Natural killer cell (primary cell): ENCODE results near the gene CLEC10A. TPM values are rescaled to one million over a fixed set of nuclear protein-coding genes. Genes with fewer than 3 reads are reported as not detected.

Source experiments
- ATAC-seq, 3 donors: fragments of 150-1000 bp in 2 of 3; fragments of 200-7000 bp in 1 of 3; cut with Tn5 transposase; 1 replicate in 1 of 3; 2 replicates in 2 of 3; pipeline ENCODE4 v1.10.0; 2021; ENCODE audit warnings: mild to moderate bottlenecking in 2 of 3, moderate library complexity in 2 of 3
- DNase-seq, 2 donors: peaks; one replicate each; pipeline versions ENCODE4 v3.0.0 to v3.0.0-alpha.2; 2013 to 2021; ENCODE audit warnings: mixed read lengths in 1 of 2
- H3K27ac ChIP-seq: one replicate; pipeline ENCODE4 v1.5.1; 2013; ENCODE audit warnings: mild to moderate bottlenecking, low read length
- H3K27me3 ChIP-seq: one replicate; pipeline ENCODE4 v1.6.1; 2013; ENCODE audit warnings: low read length; ENCODE audit not compliant: control insufficient read depth, insufficient read depth
- H3K36me3 ChIP-seq: one replicate; pipeline ENCODE4 v1.6.1; 2013; ENCODE audit warnings: low read length; ENCODE audit not compliant: control insufficient read depth, insufficient read depth
- H3K4me1 ChIP-seq: one replicate; pipeline ENCODE4 v1.6.1; 2013; ENCODE audit warnings: low read length; ENCODE audit not compliant: control insufficient read depth, insufficient read depth
- H3K4me3 ChIP-seq: one replicate; pipeline ENCODE4 v1.5.1; 2013; ENCODE audit warnings: low read length
- H3K9me3 ChIP-seq: one replicate; pipeline ENCODE4 v1.6.1; 2013; ENCODE audit warnings: low read length; ENCODE audit not compliant: control insufficient read depth, insufficient read depth
- H3K27ac Mint-ChIP-seq, 2 donors: one replicate each; pipeline ENCODE4 v1.8.0; 2022; ENCODE audit warnings: mild to moderate bottlenecking in 2 of 2, mixed read lengths in 2 of 2, moderate library complexity in 1 of 2
- H3K27me3 Mint-ChIP-seq, 2 donors: one replicate each; pipeline ENCODE4 v1.8.0; 2022; ENCODE audit warnings: low read depth in 2 of 2, mixed read lengths in 2 of 2
- H3K36me3 Mint-ChIP-seq: one replicate; pipeline ENCODE4 v1.8.0; 2022; ENCODE audit warnings: mixed read lengths
- H3K4me1 Mint-ChIP-seq, 2 donors: one replicate each; pipeline ENCODE4 v1.8.0; 2022; ENCODE audit warnings: mixed read lengths in 2 of 2
- H3K4me3 Mint-ChIP-seq: one replicate; pipeline ENCODE4 v1.8.0; 2022; ENCODE audit warnings: mild to moderate bottlenecking, moderate library complexity, mixed read lengths
- H3K9me3 Mint-ChIP-seq, 2 donors: one replicate each; pipeline ENCODE4 v1.8.0; 2022; ENCODE audit warnings: mixed read lengths in 2 of 2
- CTCF ChIP-seq: fragments of 200-600 bp; IDR thresholded peaks from one replicate; pipeline ENCODE4 v1.8.0; 2022; ENCODE audit warnings: antibody characterized with exemption
- WGBS: methylation state at CpG from one replicate; pipeline ENCODE4 v1.1.7; 2013; ENCODE audit warnings: missing lambda C conversion rate; ENCODE audit not compliant: insufficient coverage; 5-methylcytosine and 5-hydroxymethylcytosine counted together
- intact Hi-C: fragments of 100-400 bp; cut with micrococcal nuclease; formaldehyde crosslinking; loops from one replicate; pipeline ENCODE4 v1.14.2; 2022
- total RNA-seq, 4 donors: library from RNA; stranded (reverse); fragments of 120-200 nt in 1 of 4; gene quantifications; one replicate each; pipeline versions ENCODE4 v1.2.3 to v1.2.4, GENCODE V29; 2013 to 2022

CLEC10A gene
- total RNA-seq, 3 donors from 2014 or later (not counting 1 experiment from before 2014, with no cell fraction given), result 0.54 to 2.2 (median 1.8) TPM

DNA sequence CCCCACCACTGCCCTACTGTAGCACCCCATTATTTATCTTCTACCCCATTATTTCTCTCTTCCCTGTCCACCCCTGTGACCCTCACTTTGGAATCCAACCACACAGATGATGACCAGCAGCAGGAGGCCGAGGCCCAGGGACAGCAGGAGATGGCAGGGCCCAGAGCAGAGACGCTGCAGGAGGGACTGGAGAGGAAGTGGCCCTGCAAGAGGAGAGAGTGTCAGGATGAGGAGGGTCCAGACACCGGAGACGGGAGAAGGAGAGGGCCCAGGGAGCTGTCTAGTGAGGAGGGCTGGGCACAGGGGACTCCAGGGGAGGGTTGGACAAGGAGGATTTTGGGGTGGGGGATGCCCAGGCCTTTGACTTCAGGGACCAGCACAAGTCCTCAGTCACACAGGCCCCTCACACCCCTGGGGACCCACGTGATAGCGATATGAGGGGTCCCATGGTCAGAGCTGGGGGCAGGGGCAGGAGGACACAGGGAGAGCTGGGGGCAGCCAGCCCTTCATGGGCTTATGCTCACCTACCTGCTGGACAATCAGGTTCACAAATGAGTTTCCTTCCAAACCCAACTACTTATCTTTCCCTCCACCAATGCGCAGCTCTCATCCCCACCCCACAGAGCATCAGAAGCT lies 2.0 kb downstream of the CLEC10A start:
- Histone ChIP-seq H3K4me1 (peaks cover 31% of the 10 kb centered on the region), H3K27me3 (no peaks in the 10 kb centered on the region), H3K4me3 (no peak overlapping the region), H3K36me3 (no peaks in the 10 kb centered on the region), H3K9me3 (no peaks in the 10 kb centered on the region), H3K27ac (no peak overlapping the region)
- no peaks in the 10 kb centered on the region for H3K9me3 Mint-ChIP-seq
- H3K4me3 Mint-ChIP-seq, result no peak overlapping the region
- no peaks in the 10 kb centered on the region for H3K27me3 Mint-ChIP-seq
- intact Hi-C loops, result no loop called here
- no peak for DNase-seq
- peak overlapping the region in 1 of 2 donors; percentile 7 for H3K27ac Mint-ChIP-seq
- no peaks in the 10 kb centered on the region for H3K36me3 Mint-ChIP-seq
- no peak for TF ChIP-seq CTCF
- H3K4me1 Mint-ChIP-seq, result peaks cover 27 to 54% of the 10 kb centered on the region in 2 donors
- 93% methylated on average over 7 of the region's 7 CpGs for WGBS
- ATAC-seq, result no peak

- peaks cover 2% of the 10 kb centered on the region for H3K4me1 ChIP-seq
- Mint-ChIP-seq H3K4me3 (no peak overlapping the region), H3K4me1 (peaks cover 0 to 33% of the 10 kb centered on the region in 2 donors), H3K27me3 (peaks cover 0 to 4% of the 10 kb centered on the region in 2 donors), H3K9me3 (no peaks in the 10 kb centered on the region), H3K27ac (no peak overlapping the region), H3K36me3 (no peaks in the 10 kb centered on the region)
- no peaks in the 10 kb centered on the region for H3K36me3 ChIP-seq
- TF ChIP-seq CTCF, result no peak
- no peaks in the 10 kb centered on the region for H3K9me3 ChIP-seq
- DNase-seq (no peak), ATAC-seq (no peak)
- no peak overlapping the region for H3K27ac ChIP-seq
- no peak overlapping the region for H3K4me3 ChIP-seq
- intact Hi-C loops, result no loop called here
- H3K27me3 ChIP-seq, result no peaks in the 10 kb centered on the region
- WGBS, result 92% methylated on average over 14 of the region's 14 CpGs
Observed at GRCh38 chr17:7074931-7075330, 5.1 kb downstream of the CLEC10A start.

DNA sequence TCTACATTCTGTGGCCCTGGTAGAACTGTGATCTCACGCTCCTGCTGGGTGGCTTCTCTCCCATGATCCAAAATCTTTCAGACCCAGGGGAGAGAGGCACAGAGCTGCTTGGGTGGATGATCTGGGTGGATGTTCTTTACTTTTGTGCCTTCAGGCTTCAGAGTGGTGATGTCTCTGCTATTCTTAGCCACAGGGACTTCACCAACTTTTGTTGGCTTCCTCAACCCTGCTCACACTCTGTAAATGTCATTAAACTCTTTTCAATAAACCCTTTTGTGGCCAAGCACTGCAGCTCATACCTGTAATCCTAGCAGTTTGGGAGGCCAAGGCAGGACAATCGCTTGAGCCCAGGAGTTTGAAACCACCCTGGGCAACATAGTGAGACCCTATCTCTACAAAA lies 7.6 kb downstream of the CLEC10A start:
- no peak for DNase-seq
- TF ChIP-seq CTCF, result no peak
- intact Hi-C loops, result no loop called here
- no peak overlapping the region for H3K4me3 Mint-ChIP-seq
- peaks cover 0 to 13% of the 10 kb centered on the region in 2 donors for H3K4me1 Mint-ChIP-seq
- H3K36me3 Mint-ChIP-seq, result peaks cover 12% of the 10 kb centered on the region
- ATAC-seq, result peak in 1 of 3 donors; percentile 2
- peaks cover 8% of the 10 kb centered on the region in 2 donors for H3K9me3 Mint-ChIP-seq
- no peak overlapping the region for H3K4me3 ChIP-seq
- H3K27me3 Mint-ChIP-seq, result peaks cover 0 to 4% of the 10 kb centered on the region in 2 donors
- peaks cover 13% of the 10 kb centered on the region for H3K9me3 ChIP-seq
- no peaks in the 10 kb centered on the region for H3K4me1 ChIP-seq
- H3K27me3 ChIP-seq, result no peaks in the 10 kb centered on the region
- H3K36me3 ChIP-seq, result no peaks in the 10 kb centered on the region
- H3K27ac ChIP-seq, result no peak overlapping the region
- WGBS, result 79% methylated on average over 2 of the region's 2 CpGs
- no peak overlapping the region for H3K27ac Mint-ChIP-seq

DNA sequence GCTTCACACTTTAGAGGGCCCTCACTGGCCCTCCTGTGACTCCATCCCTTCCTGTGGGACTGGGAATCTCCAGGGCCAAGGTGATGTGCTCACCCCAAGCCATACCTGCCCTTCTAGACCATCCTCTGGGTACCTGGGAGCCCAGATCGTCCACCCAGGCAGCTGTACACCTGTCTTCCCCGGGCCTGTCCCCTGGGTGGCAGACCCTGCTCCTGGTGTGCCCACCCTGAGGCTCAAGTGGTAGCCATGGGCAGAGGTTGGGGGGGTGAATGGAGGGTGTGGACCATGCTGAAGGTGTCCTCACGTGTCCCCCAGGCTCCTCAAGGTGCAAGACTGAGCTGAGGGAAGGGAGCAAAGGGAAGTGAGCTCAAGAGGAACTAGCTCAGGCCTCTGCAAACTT lies 9.3 kb downstream of the CLEC10A start:
- no peaks in the 10 kb centered on the region for H3K27me3 ChIP-seq
- peaks cover 13% of the 10 kb centered on the region for H3K9me3 ChIP-seq
- H3K4me1 ChIP-seq, result no peaks in the 10 kb centered on the region
- H3K4me3 ChIP-seq, result no peak overlapping the region
- no peaks in the 10 kb centered on the region for H3K36me3 ChIP-seq
- DNase-seq, result no peak
- Mint-ChIP-seq H3K27me3 (peaks cover 0 to 4% of the 10 kb centered on the region in 2 donors), H3K27ac (no peak overlapping the region), H3K4me3 (no peak overlapping the region), H3K36me3 (peaks cover 12% of the 10 kb centered on the region), H3K4me1 (peaks cover 0 to 6% of the 10 kb centered on the region in 2 donors), H3K9me3 (peaks cover 8% of the 10 kb centered on the region in 2 donors)
- TF ChIP-seq CTCF, result no peak
- 76% methylated on average over 3 of the region's 3 CpGs for WGBS
- intact Hi-C loops, result no loop called here
- ATAC-seq, result no peak
- no peak overlapping the region for H3K27ac ChIP-seq
